ENCODE data around the gene ARSG.
A peak's percentile ranks its signal among the peaks of the same experiment; 100 is the strongest.

ARSG gene

GRCh38 chr17:68319410-68320162 is 28.3 kb downstream of the ARSG start:
- TF ChIP-seq MYC (IDR thresholded peaks at IDR 0.05; ENCODE audit: low read depth, low read length) (no peak), POLR2A (IDR thresholded peaks at IDR 0.05; ENCODE audit: extremely low read depth, insufficient read length) (no peak), MAX (IDR thresholded peaks at IDR 0.05; ENCODE audit: low read depth, low read length) (no peak), CTCF (IDR thresholded peaks at IDR 0.05; ENCODE audit: low read depth, low read length) (no peak)
- peak; percentile 62 for DNase-seq (ENCODE audit: low read depth)
- H3K4me3 ChIP-seq (ENCODE audit: low read depth, low read length) = no peak overlapping the region

GRCh38 chr17:68320311-68320865 is 29.1 kb downstream of the ARSG start:
- no peak overlapping the region for H3K4me3 ChIP-seq (ENCODE audit: low read depth, low read length)
- TF ChIP-seq POLR2A (IDR thresholded peaks at IDR 0.05; ENCODE audit: extremely low read depth, insufficient read length) (no peak), CTCF (IDR thresholded peaks at IDR 0.05; ENCODE audit: low read depth, low read length) (no peak), MYC (IDR thresholded peaks at IDR 0.05; ENCODE audit: low read depth, low read length) (no peak), MAX (IDR thresholded peaks at IDR 0.05; ENCODE audit: low read depth, low read length) (no peak)
- no peak for DNase-seq (ENCODE audit: low read depth)

- H3K4me3 ChIP-seq (ENCODE audit: low read depth, low read length) = no peak overlapping the region
- TF ChIP-seq CTCF (IDR thresholded peaks at IDR 0.05; ENCODE audit: low read depth, low read length) (no peak), MAX (IDR thresholded peaks at IDR 0.05; ENCODE audit: low read depth, low read length) (no peak), MYC (IDR thresholded peaks at IDR 0.05; ENCODE audit: low read depth, low read length) (no peak), POLR2A (IDR thresholded peaks at IDR 0.05; ENCODE audit: extremely low read depth, insufficient read length) (no peak)
- DNase-seq (ENCODE audit: low read depth) = no peak
These were observed 29.8 kb downstream of the ARSG start for GRCh38 chr17:68320943-68321555.

- no peak for TF ChIP-seq MYC (IDR thresholded peaks at IDR 0.05; ENCODE audit: low read depth, low read length)
- no peak for TF ChIP-seq CTCF (IDR thresholded peaks at IDR 0.05; ENCODE audit: low read depth, low read length)
- no peak for TF ChIP-seq MAX (IDR thresholded peaks at IDR 0.05; ENCODE audit: low read depth, low read length)
- no peak for TF ChIP-seq POLR2A (IDR thresholded peaks at IDR 0.05; ENCODE audit: extremely low read depth, insufficient read length)
- no peak overlapping the region for H3K4me3 ChIP-seq (ENCODE audit: low read depth, low read length)
- DNase-seq (ENCODE audit: low read depth) = no peak
These were observed 30.3 kb downstream of the ARSG start for GRCh38 chr17:68321556-68321954.

GRCh38 chr17:68322630-68323029 is 31.3 kb downstream of the ARSG start:
- no peak for DNase-seq (ENCODE audit: low read depth)
- no peak overlapping the region for H3K4me3 ChIP-seq (ENCODE audit: low read depth, low read length)
- TF ChIP-seq MAX (IDR thresholded peaks at IDR 0.05; ENCODE audit: low read depth, low read length) (no peak), CTCF (IDR thresholded peaks at IDR 0.05; ENCODE audit: low read depth, low read length) (no peak), POLR2A (IDR thresholded peaks at IDR 0.05; ENCODE audit: extremely low read depth, insufficient read length) (no peak), MYC (IDR thresholded peaks at IDR 0.05; ENCODE audit: low read depth, low read length) (no peak)
